Right atrium auricular region (tissue), 2 donors: ENCODE data around the gene DACT3. TPM values are rescaled to one million over a fixed set of nuclear protein-coding genes. Genes with fewer than 3 reads are reported as not detected.
A peak's percentile ranks its signal among the peaks of the same experiment; 100 is the strongest.

Experiments
- DNase-seq: peaks from one replicate; pipeline ENCODE4 v3.0.0-alpha.2; 2019; ENCODE audit warnings: low spot score
- H3K27ac ChIP-seq, 2 donors: fragments of 200-600 bp; sonication (generic); 1 replicate in 1 of 2; 2 replicates in 1 of 2; pipeline ENCODE4 v1.5.1; 2016 to 2019
- H3K27me3 ChIP-seq, 2 donors: fragments of 200-600 bp; sonication (generic); one replicate each; pipeline versions ENCODE4 v1.5.1 to v1.6.0; 2017 to 2019
- H3K36me3 ChIP-seq: fragments of 200-600 bp; sonication (generic); one replicate; pipeline ENCODE4 v1.5.1; 2016
- H3K4me1 ChIP-seq, 2 donors: fragments of 200-600 bp; sonication (generic); one replicate each; pipeline versions ENCODE4 v1.5.1 to v1.6.0; 2017 to 2019
- H3K4me3 ChIP-seq, 2 donors: fragments of 200-600 bp; sonication (generic); 1 replicate in 1 of 2; 2 replicates in 1 of 2; pipeline ENCODE4 v1.5.1; 2017 to 2019; ENCODE audit warnings: mild to moderate bottlenecking in 1 of 2, moderate library complexity in 1 of 2
- H3K9me3 ChIP-seq, 2 donors: fragments of 200-600 bp; sonication (generic); one replicate each; pipeline ENCODE4 v1.5.1; 2019
- total RNA-seq, 2 donors: library from RNA; depleted of rRNA; stranded (reverse); fragments of >200 nt; gene quantifications; one replicate each; pipeline ENCODE4 v1.1.0, GENCODE V29; 2016
- TF ChIP-seq, protein P1 (sequence below), 2 donors: fragments of 200-600 bp; sonication (generic); IDR thresholded peaks; one replicate each; pipeline ENCODE4 v1.5.1; 2019; ENCODE audit warnings: antibody characterized with exemption in 2 of 2

Gene DACT3
- total RNA-seq, 2 donors from 2014 or later = 23.5 to 25.9 TPM

DNA sequence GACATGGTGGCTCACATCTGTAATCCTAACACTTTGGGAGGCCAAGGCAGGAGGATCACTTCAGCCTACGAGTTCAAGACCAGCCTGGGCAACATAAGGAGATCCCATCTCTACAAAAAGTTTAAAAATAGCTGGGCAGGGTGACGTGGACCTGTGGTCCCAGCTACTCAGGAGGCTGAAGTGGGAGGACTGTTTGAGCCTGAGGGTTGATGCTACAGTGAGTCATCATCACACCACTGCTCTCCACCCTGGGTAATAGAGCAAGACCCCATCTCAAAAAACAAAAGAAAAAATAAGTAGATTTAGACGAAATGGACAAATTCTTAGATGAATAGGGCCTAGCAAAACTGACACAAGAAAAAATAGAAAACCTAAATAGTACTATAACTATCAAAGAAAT, 14.6 kb downstream of the DACT3 start:
- H3K36me3 ChIP-seq = no peaks in the 10 kb centered on the region
- no peak overlapping the region for H3K27ac ChIP-seq
- no peaks in the 10 kb centered on the region for H3K27me3 ChIP-seq
- H3K9me3 ChIP-seq = no peaks in the 10 kb centered on the region
- TF ChIP-seq, protein P1, sequence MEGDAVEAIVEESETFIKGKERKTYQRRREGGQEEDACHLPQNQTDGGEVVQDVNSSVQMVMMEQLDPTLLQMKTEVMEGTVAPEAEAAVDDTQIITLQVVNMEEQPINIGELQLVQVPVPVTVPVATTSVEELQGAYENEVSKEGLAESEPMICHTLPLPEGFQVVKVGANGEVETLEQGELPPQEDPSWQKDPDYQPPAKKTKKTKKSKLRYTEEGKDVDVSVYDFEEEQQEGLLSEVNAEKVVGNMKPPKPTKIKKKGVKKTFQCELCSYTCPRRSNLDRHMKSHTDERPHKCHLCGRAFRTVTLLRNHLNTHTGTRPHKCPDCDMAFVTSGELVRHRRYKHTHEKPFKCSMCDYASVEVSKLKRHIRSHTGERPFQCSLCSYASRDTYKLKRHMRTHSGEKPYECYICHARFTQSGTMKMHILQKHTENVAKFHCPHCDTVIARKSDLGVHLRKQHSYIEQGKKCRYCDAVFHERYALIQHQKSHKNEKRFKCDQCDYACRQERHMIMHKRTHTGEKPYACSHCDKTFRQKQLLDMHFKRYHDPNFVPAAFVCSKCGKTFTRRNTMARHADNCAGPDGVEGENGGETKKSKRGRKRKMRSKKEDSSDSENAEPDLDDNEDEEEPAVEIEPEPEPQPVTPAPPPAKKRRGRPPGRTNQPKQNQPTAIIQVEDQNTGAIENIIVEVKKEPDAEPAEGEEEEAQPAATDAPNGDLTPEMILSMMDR (IDR thresholded peaks at IDR 0.05) = no peak
- DNase-seq = no peak
- no peaks in the 10 kb centered on the region for H3K4me1 ChIP-seq
- no peak overlapping the region for H3K4me3 ChIP-seq

DNA sequence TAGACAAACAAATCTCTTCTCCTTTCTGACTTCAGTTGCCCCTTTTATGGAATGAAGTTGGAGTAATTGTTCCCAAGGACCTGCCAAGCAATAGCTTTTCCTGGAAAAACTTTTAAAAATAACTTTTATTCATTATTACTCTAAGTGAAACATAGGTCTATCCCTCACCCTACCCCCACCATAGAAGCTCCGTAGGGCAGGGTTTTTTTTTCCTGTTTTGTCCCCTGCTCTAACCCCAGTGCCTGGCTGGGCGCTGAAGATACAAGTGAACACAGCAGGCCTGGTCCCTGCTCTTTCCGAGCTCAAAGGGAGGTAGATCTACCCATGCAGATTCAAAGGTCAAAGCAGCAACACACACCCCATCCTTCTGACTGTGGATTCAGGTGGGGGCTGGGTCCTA, 16.3 kb downstream of the DACT3 start:
- no peak overlapping the region for H3K4me3 ChIP-seq
- no peaks in the 10 kb centered on the region for H3K9me3 ChIP-seq
- peaks cover 0 to 4% of the 10 kb centered on the region in 2 donors for H3K4me1 ChIP-seq
- H3K36me3 ChIP-seq = no peaks in the 10 kb centered on the region
- DNase-seq = no peak
- peak overlapping the region in 1 of 2 donors; percentile 15 for H3K27ac ChIP-seq
- TF ChIP-seq, protein P1 (IDR thresholded peaks at IDR 0.05) = no peak
- H3K27me3 ChIP-seq = no peaks in the 10 kb centered on the region

DNA sequence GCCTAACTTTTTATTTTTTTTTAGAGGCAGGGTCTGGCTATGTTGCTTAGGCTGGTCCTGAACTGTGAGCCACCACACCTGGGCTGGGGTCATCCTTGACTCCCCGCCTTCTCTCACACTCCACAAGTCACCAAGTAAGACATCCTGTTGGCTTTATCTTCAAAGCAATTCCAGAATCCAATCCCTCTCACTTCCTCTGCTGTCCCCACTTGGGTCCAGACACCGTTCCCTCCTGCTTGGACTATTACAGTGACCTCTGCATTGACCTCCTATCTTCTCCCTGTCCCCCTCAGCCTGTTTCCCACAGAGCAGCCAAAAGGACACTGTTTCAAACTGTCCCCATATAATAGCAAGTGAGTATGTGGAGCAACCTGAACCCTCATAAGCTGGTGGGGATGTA, 20.3 kb downstream of the DACT3 start:
- Histone ChIP-seq H3K9me3 (no peaks in the 10 kb centered on the region), H3K27me3 (no peaks in the 10 kb centered on the region), H3K27ac (no peak overlapping the region), H3K36me3 (no peaks in the 10 kb centered on the region), H3K4me3 (no peak overlapping the region), H3K4me1 (peaks cover 0 to 27% of the 10 kb centered on the region in 2 donors)
- no peak for DNase-seq
- TF ChIP-seq, protein P1 (IDR thresholded peaks at IDR 0.05) = no peak

DNA sequence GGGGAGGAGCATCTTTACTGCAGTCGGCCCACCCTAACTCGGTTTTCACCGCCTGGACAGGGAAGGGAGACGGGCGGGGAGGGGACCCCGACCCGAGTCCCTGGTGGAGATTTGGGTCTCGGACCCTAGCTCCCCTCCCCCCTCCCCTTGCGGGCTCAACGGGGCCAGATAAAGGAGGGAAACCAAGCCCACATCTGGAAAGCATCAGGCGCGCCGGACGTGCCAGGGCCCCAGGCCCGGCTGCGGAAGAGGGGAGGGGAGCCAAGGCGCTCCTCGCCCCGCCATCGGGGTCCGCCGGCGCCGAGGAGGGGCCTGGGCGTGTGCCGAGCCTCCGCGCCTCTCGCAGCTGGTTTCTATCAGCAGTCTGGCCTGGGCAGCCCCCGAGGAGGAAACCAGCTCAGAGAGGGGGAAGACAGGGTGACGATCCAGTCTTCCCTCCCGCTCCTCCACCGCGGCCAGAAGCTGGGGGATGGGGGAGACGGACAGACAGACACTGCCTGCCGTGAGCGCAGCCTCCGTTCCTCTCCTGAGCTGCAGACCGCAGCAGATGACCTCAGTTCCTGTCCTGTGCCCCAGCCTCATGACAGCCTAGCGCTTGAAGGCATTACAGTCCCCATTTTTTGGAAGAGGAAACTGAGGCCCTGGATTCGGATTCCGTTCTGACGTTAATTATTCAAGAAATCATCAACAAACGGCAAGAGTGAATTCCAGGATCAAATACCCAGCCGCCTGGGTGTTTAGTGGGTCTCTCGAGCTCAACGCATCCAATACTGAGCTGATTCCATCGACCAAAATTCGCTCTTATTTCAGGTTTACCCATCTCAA, 21.4 kb downstream of the DACT3 start:
- H3K9me3 ChIP-seq = no peaks in the 10 kb centered on the region
- H3K27me3 ChIP-seq = no peaks in the 10 kb centered on the region
- no peaks in the 10 kb centered on the region for H3K36me3 ChIP-seq
- TF ChIP-seq, protein P1 (IDR thresholded peaks at IDR 0.05) = no peak
- peaks cover 0 to 33% of the 10 kb centered on the region in 2 donors for H3K4me1 ChIP-seq
- peak overlapping the region; percentile 19 to 50 for H3K4me3 ChIP-seq
- DNase-seq = no peak
- peak overlapping the region; percentile 74 to 81 for H3K27ac ChIP-seq

DNA sequence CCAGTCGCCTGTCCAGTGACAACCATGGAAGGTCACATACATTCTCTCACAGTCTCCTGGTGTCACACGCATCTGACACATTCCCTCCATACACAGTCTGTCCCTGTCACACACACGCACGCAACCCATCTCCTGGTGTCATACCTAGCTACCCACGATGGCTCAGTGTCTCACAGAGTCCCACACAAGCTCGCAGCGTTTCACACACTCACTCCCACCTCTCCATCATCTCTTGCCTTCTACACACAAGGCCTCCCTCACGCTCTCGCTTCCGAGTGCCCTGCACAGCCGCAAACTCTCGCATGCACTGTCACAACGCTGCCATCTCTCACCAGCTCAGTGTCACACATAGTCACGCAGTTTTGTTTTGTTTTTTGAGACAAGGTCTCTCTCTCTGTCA, 23.8 kb downstream of the DACT3 start:
- Histone ChIP-seq H3K36me3 (no peaks in the 10 kb centered on the region), H3K9me3 (no peaks in the 10 kb centered on the region), H3K27me3 (no peaks in the 10 kb centered on the region), H3K27ac (no peak overlapping the region), H3K4me3 (no peak overlapping the region), H3K4me1 (peaks cover 0 to 47% of the 10 kb centered on the region in 2 donors)
- TF ChIP-seq, protein P1 (IDR thresholded peaks at IDR 0.05) = no peak
- no peak for DNase-seq
